RCC 7860 (cell line): ENCODE results near the gene RBP2.
"Not testable (repeated sequence)": the region's sequence is repeated elsewhere in the genome, so short reads cannot be mapped to it uniquely, and the experiment has no call there.

Experiments
- DNase-seq: peaks from one replicate; pipeline ENCODE4 v3.0.0-alpha.2; 2015; ENCODE audit warnings: low spot score
- FAIRE-seq: peaks from 2 replicates; lab custom pipeline; 2012; peaks lifted over from hg19 to GRCh38; lab: Jason Lieb, UNC

RBP2 gene

DNA sequence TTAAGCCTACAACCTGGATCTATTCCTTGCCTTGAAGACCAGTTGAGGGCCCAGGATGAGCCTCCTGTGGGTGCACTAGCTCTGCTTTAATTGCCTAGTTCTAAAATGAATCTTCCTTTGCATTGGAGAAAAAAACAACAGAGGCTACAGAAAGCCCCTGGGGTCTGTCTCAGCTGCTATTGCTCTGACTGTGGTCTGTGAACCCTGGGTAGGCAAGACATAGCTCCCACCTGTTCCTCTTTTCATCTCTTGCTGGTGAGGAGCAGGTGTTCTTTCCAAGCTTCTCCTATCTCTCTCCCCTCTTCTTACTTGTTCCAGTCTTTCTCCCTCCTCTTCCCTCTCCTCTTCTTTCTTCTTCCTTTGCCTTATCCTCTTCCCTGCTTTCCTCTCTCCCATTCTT, 28.8 kb downstream of the RBP2 start:
- FAIRE-seq, result no peak

DNA sequence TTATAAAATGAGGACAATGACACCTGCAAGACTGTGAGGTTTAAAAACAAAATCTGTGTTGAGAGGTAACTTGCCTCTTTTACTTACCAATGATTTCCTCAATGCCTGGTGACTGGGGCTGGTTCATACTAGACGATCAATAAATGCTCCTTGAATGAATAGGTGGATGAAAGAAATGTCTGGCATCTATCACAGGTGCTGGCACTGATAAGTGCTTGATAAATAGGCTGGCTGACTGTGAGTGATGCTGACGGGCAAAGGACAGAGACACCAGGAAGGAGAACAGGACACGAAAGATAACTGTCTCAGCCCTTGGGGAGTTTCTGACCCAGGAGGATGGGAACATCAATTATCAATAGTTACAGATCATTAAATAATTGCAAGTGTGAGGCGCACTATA, 31.9 kb downstream of the RBP2 start:
- FAIRE-seq (no peak), DNase-seq (no peak)

More for the DNA sequence above, 28.8 kb downstream of the RBP2 start:
- DNase-seq, result no peak

DNA sequence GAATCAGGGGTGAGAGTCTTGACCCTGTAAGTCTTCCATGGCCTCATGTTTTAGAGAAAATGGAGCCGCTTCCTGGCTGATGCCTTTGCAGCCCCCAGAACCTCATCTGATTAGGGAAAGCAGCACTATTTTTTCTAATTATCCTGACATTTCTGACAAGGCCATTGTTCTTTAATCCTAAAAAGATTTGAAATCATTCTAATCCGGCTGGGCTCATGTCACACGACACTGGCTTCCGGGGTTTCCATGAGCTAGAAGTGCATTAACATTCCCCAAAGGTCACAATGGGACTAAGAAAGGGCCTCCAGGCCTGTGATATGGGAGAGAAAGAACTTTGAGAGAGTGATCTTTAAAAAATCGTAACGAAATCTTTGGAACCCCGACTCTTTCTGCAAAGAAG, 33.1 kb downstream of the RBP2 start:
- no peak for DNase-seq
- FAIRE-seq, result no peak

- DNase-seq, result no peak
- FAIRE-seq, result no peak
Measured at GRCh38 chr3:139441656-139442055, 34.7 kb downstream of the RBP2 start.

GRCh38 chr3:139440639-139441556, 35.4 kb downstream of the RBP2 start:
- no peak for FAIRE-seq
- DNase-seq, result no peak

GRCh38 chr3:139439278-139439677, 37.0 kb downstream of the RBP2 start:
- no peak for FAIRE-seq
- DNase-seq, result no peak

GRCh38 chr3:139434764-139435307, 41.5 kb downstream of the RBP2 start:
- FAIRE-seq (no peak), DNase-seq (no peak)

GRCh38 chr3:139434228-139434627, 42.1 kb downstream of the RBP2 start:
- FAIRE-seq (no peak), DNase-seq (no peak)

DNA sequence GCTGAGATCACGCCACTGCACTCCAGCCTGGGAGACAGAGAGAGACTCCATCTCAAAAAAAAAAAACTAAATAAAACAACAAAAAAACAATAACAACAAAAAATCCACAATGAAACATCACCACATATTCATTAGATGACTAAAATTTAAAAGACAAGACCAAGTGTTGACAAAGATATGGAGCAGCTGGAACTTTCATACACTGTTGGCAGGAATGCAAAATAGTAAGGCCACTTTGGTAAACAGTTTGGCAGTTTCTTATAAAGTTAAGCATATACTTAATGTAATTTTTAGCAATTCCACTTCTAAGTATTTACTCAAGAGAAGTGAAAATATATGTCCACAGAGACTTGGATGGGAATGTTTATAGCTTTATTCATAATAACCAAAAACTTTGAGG, 43.2 kb downstream of the RBP2 start:
- no peak for FAIRE-seq

DNA sequence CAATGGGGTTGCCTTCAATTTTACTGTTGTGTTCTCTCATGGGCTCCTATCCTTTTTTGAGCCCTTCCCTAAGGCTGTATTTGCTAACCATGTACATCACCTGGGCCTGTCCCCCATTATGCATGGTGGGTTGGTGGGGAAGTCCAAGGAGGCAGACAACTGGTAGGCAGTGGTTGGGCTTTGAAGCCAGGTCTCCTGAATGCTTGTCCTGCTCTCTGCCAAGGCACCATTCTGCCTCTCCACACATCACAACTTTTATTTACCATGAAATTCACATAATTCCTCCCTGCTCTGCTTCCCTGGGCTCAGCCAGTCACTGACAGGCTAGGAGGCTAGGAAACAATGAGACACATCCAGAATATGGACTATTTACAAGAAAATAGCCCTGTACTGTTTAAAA, 45.8 kb downstream of the RBP2 start:
- no peak for FAIRE-seq
- DNase-seq, result no peak

More for the DNA sequence above, 43.2 kb downstream of the RBP2 start:
- no peak for DNase-seq

GRCh38 chr3:139427283-139428060, 48.8 kb downstream of the RBP2 start:
- DNase-seq (peak; percentile 61), FAIRE-seq (peak; percentile 70)

GRCh38 chr3:139425745-139426400, 50.4 kb downstream of the RBP2 start:
- DNase-seq, result no peak
- no peak for FAIRE-seq

DNA sequence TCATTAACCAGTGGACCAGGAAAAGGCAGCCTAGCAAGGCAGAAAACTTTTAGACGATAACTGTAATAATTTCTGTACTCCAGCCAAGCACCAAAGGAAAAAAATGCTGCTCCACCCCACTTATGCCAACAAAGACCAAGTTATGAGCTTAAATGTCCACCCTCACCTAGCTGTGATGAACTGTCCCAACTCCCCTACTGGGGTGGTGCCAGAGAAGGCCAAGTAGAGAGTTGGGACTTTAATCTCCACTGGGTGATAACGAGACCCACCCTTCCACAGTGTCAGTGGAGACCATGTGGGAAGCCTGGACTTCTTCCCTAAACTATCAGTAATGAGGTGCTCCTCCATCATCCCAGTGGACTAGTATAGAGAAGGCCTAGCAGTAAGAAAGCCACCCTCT, 53.1 kb downstream of the RBP2 start:
- FAIRE-seq, result no peak

GRCh38 chr3:139421460-139421859, 54.9 kb downstream of the RBP2 start:
- FAIRE-seq (no peak), DNase-seq (no peak)

More for the DNA sequence above, 53.1 kb downstream of the RBP2 start:
- no peak for DNase-seq

- no peak for FAIRE-seq
- no peak for DNase-seq
Measured at GRCh38 chr3:139421040-139421439, 55.3 kb downstream of the RBP2 start.

GRCh38 chr3:139418144-139418543, 58.2 kb downstream of the RBP2 start:
- DNase-seq, result no peak
- no peak for FAIRE-seq

DNA sequence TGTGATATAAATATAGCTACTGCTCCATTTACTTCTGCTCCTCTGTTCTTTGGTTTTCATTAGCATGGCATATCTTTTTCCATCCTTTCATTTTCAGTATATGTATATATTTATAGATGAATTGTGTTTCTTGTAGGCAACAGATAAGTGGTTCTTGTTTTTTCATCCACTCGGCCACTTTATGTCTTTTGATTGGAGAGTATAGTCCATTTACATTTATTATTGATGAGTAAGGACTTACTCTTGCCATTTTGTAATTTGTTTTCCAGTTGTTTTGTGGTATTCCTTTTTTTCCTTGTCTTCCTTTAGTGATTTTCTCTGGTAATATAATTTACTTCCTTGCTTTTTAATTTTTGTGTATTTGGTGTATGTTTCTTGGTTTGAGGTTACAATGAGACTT, 60.0 kb downstream of the RBP2 start:
- no peak for DNase-seq
- no peak for FAIRE-seq

GRCh38 chr3:139414608-139415224, 61.6 kb downstream of the RBP2 start:
- DNase-seq (no peak), FAIRE-seq (no peak)

GRCh38 chr3:139412891-139413290, 63.4 kb downstream of the RBP2 start:
- not testable (repeated sequence) for FAIRE-seq, DNase-seq
